NK-92 treated with Interleukin-12 subunit alpha and Interleukin-12 subunit beta, amount 100 ng/mL, for 24 hours (cell line): ENCODE measurements around the gene CACNA2D2.

ENCODE experiments used
- DNase-seq: peaks from one replicate; lab custom pipeline; 2025; lab: John Stamatoyannopoulos, UW

CACNA2D2 gene

DNA sequence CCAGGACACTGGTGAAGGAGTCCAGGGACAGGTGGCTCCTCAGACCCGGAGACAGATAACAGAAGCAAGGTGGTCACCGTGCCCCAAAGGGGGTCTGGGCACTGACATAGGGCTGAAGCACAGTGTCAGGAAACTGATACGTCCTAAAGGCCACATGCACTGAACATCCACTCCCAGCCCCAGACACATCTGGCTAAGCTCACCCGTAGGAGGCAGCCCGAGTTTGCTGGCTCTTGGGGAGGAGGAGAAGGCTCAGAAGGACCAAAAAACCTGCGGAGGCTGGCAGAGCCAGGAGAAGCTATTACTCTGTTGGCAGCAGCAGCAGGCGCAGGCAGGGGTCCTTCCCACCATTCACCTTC is 1.2 kb downstream of the CACNA2D2 start:
- no peak for DNase-seq

DNA sequence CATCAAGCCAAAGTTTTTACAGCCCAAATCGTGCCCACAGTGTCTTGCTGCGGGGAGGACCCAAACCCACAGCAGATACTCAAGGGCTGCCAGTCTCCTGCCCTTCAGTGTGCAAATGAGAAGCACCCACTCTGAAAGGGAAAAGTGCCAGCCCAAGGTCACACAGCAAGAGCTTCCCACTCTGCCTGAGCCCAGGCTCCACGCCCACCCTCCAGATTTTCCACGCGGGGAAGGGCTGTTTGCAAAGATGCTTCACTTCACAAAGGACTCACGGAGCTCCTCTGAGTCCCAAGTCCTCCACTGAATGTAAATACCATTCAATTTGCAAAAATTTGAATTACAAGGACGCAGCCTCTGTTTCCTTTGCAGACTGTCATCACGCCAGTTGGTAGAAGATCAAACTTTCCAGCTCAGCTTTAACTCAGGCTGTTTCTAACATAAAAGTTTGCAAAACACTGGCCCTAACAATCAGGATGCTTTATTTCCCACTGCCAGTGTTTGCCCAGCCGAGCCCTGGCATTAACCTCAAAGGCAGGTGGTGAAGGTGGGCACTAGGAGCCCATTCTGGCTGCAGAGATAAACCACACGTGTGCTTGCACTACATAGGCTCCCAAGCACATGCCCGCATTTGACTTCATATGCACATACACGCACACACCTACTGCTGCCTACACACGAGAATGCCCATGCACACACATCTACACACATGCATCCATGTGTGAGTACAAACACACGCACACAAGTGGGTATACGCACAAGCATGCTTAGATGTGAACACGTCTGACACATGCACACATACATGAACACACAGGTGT is 7.6 kb downstream of the CACNA2D2 start:
- DNase-seq = no peak

DNA sequence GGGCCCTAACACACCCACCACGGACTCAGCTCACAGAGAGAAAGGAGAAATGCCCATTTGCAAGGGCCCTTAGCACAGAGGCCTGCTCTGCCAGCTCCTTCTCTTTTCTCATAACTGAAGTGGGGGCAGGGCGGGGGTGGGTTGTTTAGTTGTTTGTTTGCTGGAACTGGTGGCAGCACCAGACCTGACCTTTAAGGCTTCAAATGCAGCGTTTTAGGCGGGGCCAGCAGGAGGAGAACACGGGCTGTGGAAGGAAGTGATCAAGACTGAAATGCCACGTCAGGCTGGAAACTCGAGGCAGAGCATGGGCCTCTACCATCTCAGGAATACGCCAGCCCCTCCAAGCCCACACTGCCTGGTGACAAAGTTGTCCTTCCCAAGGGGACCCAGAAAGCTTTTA is 9.3 kb downstream of the CACNA2D2 start:
- no peak for DNase-seq

DNA sequence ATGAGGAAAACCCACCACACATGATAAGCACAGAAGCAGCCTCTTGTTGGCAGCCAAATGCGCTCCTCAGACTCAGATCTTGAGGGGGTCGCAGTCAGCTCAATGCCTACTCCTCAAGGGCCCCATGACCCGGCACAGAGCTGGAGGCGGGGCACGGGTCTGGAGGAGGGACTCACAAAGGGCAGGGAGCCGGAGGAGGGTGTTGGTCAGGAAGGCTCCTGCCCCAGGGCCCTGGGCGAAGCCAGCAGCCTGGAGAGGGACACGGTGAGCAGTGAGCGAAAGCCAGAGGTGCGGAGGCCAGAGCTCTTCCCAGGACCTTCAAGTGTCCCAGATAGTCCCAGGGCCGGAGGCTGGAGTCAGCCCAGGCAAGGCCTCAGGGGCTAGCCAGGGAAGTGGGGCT is 9.8 kb downstream of the CACNA2D2 start:
- DNase-seq = no peak

DNA sequence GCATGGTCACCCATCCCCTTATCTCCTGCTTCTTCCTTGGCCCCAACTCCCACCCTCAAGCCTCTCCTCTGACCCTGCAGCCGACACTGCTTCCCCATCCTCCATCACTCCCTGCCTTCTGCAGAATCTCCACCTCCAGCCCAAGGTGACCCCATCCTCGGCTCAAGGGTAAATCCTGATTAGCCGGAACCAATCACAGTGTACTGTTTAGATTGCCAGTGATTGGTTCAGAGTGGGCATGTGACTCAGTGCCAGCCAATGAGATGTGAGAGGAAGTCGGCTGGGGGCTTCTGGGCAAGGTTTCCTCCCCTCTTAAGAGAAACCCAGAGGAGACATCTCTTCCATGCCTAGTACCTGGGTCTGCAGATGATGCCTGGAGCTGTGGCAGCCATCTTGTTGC is 10.3 kb downstream of the CACNA2D2 start:
- DNase-seq = no peak

DNA sequence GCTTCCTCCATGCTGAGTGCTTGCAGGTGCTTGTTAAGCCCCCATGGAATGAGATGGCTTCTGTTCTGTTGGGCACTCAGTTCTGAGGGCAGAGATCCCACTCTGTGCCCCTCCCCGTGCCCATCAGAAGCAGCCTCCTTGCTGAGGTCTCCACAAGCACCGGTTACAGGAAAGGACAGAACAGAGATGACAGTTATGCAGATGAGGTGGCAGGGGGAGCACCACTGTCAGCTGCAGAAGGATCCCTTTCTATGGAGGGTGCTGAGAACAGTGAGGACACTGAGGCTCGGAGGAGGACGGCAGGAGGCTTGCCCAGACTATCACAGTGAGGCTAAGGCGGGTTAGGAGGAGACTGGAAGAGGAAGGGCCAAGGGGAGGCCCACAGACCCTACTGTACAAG is 12.4 kb downstream of the CACNA2D2 start:
- DNase-seq = no peak

DNA sequence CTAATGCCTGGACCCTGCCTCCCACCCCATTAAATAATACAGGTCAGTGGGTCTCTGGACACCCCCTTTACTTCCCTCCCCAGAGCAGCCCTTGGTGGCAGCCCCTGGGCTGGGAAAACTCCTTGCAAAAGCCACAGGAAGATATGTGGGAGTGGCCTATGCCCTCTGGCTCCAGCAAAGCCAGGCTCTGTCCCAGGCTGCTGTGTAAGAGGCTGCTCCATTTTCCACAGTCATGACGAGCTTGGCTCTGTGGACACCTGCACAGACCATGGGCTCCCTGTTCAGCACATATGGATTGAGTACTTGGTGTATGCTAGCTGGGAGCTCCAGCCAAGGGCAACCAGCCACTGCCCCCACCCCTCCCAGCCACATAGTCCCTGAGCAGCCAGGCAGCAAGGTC is 13.0 kb downstream of the CACNA2D2 start:
- DNase-seq = no peak

DNA sequence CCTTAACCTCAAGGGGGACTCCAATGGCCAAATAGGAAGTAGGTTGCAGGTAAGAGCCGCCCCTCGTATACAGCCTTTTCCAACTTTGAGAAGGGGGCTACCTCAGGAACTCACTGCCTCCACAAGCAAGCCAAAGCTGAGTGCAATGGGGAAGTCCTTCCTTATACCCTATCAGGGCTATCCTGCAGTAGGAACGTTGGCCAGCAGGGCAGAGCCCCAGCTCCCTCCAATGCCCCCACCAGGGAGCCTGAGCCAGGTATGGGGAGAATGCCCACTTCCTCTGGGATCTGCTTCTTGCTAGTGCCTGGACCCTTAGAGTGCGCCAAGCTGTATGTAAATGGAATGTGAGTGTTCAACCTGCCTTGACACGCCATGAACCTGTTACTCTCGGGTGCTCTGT is 16.3 kb downstream of the CACNA2D2 start:
- no peak for DNase-seq

DNA sequence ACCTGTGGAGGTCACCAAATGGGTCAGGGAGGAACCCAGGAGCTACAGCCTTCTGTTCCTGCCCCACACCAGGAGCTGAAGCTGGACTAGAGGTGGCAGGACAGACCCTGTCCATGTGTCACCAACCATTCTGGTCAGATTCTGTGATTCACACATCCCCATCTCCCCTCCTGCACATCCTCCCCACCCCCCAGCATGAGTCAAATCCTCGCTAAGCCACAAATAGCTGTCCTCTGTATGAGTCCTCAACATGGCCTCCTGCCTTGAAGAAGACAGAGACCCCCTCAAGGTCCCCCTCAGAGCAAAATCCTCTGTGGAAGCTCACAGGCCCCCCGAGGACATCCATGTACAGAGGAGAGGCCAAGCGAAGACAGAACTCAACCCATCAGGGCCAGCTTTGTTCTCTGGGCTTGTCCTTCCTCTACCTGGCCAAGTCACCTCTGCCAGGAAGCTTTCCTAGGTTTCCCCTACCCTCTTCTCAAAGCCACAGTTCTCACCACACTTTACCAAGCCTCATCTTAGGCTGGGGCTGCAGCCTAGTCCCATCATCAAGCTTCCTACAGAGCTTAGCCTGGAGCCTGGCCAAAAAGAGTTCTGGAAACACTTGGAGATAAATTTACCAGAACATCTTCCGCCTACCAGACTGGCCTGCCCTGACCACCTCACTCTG is 17.1 kb downstream of the CACNA2D2 start:
- DNase-seq = peak; percentile 42

DNA sequence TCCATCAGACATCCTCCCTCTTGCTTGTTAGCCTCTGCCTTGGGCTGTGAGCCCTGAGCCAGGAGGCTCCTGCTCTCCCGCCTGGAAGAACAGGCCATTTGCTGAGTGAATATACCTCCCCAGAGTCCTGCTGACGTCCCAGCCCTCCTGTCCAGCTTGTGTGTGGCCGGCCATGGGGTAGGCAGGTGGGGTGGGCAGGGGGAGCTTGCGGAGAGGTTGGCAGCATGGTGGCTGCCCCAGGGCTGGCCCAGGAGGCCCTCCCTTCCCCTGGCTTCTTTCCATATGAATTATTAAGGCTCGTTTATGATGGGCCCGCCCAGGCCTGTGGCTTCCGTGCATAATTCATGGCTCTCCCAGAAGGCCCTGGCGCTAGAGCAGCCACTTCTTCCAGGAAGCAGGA is 18.7 kb downstream of the CACNA2D2 start:
- no peak for DNase-seq

DNA sequence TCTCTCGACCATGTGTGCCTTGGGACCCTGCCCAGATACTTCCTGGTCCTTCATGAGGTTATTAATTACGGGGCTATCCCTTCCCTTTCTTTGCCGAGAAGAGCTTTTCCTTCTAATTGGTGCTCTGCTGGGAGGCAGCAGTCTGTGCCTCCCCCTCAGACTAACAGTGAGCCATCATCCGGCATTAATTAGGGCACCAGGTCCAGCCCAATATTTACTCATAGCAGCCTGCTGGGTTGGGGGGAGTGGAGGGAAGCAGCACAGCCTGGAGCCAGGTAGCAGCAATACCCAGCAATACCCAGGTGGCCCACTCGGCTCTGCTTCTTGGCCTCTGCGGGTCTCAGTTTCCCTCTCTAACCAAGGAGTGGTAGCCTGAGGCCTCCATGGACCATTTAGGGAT is 20.1 kb downstream of the CACNA2D2 start:
- DNase-seq = no peak

DNA sequence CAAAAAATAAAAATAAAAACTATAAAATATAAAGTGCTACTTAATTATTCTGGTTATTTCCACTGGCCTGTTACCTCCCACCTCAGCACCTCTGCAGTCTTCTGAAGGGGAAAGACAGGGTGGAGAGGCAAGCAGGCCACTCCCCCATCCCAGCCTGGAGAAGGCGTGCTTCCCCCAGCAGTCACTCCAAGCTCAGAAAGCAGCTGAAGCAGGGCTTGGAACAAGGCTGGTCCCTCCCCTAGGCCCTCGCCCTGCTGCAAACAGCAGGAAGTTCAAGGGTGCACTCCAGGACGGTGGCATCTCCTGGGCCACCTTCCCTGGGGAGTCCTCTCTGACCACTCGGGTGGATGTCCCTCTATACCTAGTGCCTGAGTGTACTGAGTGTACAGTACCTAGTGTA is 21.4 kb downstream of the CACNA2D2 start:
- DNase-seq = no peak

DNA sequence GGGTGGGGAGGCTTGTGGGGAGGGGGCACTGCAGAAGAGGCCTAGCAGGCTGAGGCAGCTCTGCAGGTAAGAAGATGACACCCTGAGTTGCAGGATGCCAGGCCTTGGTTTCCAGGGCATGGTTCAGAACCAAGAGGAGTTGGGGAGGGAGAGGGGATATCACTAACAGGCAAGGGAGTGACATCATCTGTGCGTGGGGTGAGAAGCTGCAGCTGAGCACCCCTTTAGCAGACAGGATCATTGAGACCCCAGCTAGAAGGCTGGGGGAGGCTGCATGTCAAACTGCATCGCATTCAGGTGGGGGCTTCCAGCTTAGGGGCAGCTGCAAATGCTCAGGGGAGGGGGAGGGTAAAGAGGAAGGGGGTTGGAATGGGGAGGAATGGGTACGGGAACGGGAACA is 23.0 kb downstream of the CACNA2D2 start:
- no peak for DNase-seq

DNA sequence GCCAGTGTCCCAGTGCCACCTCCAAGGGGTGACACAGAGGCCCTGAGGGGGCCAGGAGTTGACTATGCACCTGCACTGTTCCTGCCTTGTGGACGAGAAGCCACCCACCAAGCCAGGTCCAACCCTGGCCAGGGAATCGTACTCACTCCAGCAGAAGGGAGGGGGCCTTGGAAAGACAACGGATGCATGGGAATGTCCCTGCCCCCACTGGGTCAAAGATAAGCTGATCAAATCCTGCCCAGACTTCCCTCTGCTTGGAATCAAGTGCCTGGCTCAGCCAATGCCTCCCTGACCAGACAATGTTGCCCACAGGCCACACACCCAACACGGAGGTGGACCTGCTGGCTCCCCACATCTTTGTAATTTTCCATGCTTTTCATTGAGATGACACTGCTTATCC is 23.9 kb downstream of the CACNA2D2 start:
- DNase-seq = no peak

DNA sequence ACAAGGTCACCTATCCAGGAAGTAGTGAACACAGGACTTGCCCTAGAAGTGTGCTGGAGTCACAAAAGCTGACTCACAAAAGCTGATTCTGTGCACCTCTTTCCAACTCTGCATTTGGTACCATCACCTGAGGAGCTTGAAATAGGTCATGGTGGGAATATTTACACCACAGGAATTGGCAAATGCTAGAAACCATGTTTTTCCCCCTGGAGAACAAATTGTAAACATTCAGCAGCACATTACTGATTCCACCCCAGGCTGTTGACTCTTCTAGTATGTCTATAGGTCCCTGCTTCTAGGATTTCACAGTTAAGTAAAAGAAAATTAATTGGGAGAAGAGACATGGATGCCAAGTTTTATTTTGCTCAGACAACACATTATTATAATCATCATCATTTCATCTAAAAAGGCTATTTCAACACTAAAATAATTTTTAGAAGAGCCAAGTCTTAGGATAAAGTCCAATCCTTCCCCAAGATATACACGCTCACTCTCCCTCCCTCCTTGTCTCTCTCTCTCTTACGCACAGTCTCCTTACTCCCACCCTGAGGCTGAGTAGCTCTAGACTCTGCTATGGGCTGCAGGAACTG is 24.7 kb downstream of the CACNA2D2 start:
- DNase-seq = no peak

DNA sequence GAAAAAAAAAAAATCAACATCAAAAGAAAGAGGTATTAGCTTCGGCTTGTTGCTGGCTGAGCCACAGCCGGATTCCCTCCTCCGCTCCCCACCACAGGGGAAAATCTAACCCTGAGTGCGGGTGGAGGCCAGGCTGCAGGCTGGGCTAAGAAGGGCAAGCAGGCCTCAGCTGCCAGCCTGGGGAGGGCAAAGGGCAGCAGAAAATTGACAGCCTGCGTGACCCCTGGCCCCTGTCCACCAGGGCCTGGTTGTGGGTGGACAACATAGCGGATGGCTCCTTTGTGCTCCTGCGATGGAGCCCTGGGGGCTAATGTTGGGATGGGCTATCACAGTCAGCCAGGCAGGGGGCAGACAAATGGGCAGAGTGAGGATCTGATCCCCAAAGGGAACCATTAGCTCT is 25.4 kb downstream of the CACNA2D2 start:
- DNase-seq = no peak

DNA sequence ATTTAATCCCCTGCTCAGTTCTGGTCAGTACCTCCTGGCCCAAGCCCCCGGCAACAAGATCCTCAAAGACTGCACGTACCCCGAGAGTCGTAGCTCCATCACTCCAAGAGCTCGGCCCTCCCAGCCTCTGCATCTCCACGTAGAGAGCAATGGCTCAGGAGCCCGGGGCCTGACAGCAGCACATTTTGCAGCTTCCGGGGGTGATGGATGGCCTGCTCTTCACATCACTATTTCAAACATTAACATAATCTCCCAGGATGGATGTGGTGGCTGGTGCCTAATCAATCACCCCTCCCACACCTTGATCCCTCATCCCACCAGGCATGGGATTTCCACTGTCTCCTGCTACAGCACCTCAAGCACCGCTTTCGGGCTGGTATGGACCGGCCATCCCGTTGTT is 28.1 kb downstream of the CACNA2D2 start:
- DNase-seq = no peak

DNA sequence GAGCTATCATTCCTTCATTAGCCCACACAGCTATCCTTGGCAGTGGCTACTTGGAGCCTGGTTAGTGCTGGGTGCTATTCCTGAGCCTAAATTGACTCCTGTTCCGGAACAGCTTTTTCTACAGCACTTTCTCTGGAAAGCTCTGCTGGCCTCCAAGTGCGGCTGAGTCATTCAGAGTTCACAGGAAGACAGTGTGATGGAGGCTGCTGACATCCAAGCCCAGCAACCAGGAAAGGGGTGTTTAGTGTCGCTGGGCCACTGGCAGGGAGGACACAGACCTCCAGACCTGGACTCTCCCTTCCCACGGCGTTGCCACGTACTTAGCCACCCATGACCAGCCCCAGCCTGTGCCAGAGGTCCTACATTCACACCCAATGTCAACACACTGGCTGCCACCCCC is 28.7 kb downstream of the CACNA2D2 start:
- no peak for DNase-seq

DNA sequence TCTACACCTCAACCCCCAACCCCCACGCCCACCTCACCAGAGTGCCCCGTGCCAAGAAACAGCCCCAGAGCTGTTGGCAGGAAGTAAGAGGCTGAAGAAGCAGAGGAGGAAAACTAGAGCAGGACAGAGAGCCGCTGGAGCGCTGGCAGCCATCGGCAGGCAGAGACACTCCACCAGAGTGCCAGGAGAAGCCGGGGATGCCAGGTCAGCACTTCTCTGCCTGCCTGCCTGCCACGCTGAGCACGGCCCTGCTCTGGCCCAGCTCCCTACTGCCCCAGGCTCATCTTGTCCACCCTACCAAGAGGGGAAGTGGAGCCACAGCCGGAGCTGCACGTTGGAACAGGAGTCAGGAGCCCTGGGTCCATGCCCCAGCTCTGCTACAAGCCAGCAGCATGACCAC is 29.7 kb downstream of the CACNA2D2 start:
- DNase-seq = no peak

DNA sequence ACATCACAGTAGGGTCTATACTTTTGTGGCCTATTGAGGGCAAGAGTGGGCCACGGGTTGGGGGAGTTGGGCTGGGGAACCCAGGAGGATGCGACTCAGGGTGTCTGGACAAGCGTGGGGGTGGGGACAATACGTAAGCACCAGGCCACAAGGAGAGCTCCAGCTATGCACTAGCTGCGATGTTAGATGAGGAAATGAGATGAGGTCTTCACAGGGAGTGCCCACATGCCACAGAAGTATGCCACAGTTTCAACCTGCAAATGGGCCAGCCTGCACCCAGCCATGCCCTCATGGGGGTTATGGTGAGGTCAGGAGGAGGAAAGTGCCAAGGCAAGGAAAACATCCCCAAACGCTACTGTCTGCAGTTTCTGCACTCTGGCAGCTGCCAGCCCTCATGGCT is 30.5 kb downstream of the CACNA2D2 start:
- DNase-seq = no peak

DNA sequence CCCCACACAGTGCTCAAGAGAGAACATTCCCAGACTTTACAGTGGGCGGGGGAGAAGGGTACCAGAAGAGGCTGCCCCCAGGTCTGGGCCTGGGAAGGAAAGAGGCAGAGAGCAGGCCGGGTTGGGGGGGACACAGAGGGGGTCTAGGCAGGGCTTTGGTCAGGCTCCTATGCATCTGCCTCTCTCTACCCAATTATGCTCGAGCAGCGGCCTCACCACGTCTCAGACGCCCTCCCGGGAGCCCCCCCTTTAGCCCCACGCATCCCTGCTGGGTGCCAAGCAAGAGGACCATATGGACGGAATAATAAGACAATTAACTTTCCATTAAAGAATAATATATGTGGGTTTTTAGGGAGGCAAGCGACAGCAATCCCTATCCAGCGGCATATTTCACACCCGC is 32.8 kb downstream of the CACNA2D2 start:
- DNase-seq = no peak

DNA sequence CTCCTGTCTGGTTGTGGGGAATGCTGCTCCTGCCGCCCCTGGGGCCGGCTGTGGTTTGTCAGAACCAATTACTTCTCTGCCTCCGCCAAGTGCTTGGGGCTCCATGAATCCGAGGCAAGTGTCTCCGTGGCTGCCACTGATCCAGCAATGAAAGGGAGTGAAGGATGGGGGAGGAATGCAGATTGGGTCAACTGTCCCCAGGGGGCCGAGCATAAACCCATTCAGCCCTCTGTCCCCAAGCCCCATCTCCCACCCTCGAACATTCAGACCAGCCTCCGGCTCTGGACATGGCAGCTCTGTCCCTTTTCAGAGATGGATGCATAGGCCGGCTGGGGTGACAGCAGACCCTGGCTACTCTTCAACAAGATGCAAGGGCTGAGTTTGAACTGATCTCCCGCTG is 35.5 kb downstream of the CACNA2D2 start:
- DNase-seq = no peak

DNA sequence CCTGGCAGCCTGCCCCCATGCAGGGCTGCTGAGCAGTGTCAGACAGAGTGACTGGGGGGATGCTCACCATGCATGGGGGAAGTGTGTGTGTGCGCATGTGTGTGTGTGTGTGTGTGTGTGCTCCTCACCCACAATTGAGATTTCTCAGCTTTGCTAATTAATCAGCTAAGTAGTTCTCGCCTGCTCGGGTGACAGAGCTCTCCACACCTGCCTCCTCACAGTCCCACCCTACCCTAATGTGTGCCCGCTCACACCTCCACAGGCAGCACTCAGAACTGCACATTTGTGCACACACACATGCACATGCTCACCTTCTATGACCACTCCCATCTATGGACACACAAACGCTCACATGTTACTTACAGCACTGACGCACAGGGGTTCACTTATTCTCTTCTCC is 37.3 kb downstream of the CACNA2D2 start:
- DNase-seq = no peak

DNA sequence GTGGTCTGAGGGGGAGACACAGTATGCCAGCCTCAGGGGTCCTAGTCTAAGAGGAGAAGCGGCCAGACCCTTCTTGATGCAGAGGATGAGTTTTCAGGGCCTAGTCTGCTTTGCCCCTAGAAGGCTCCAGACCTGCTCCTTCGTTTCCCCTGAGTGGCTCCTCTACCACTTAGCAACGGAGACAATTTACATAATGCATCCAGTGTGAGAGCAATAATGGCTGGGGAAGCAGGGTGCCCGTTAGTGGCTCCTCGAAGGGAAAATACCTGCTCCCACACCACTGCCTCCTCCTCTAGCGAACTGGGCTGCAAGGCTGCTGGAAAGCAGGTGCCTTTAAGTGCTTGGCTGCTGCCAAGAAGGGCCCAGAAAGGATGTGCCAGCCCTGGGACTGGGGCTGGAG is 38.9 kb downstream of the CACNA2D2 start:
- no peak for DNase-seq
